Measurements from ENCODE around the gene SEC14L5.

Gene SEC14L5

GRCh38 chr16:5059386-5060072 lies 101.4 kb downstream of the SEC14L5 start:
- DNase-seq (ENCODE audit: low read depth), result no peak
- TF ChIP-seq CTCF (IDR thresholded peaks at IDR 0.05; ENCODE audit: insufficient read depth, low read depth, low read length, missing control alignments), result no peak
- H3K4me3 ChIP-seq (ENCODE audit: low read length), result no peak overlapping the region

GRCh38 chr16:5060073-5060641 lies 102.0 kb downstream of the SEC14L5 start:
- H3K4me3 ChIP-seq (ENCODE audit: low read length), result no peak overlapping the region
- DNase-seq (ENCODE audit: low read depth), result no peak
- no peak for TF ChIP-seq CTCF (IDR thresholded peaks at IDR 0.05; ENCODE audit: insufficient read depth, low read depth, low read length, missing control alignments)

- no peak overlapping the region for H3K4me3 ChIP-seq (ENCODE audit: low read length)
- no peak for TF ChIP-seq CTCF (IDR thresholded peaks at IDR 0.05; ENCODE audit: insufficient read depth, low read depth, low read length, missing control alignments)
Measured at GRCh38 chr16:5062051-5062450, 103.9 kb downstream of the SEC14L5 start.

GRCh38 chr16:5062790-5063765 lies 104.9 kb downstream of the SEC14L5 start:
- DNase-seq (ENCODE audit: low read depth), result no peak
- no peak overlapping the region for H3K4me3 ChIP-seq (ENCODE audit: low read length)
- peak; percentile 10 for TF ChIP-seq CTCF (IDR thresholded peaks at IDR 0.05; ENCODE audit: insufficient read depth, low read depth, low read length, missing control alignments)

More at GRCh38 chr16:5062051-5062450, 103.9 kb downstream of the SEC14L5 start:
- no peak for DNase-seq (ENCODE audit: low read depth)

GRCh38 chr16:5064915-5065314 lies 106.8 kb downstream of the SEC14L5 start:
- no peak overlapping the region for H3K4me3 ChIP-seq (ENCODE audit: low read length)
- no peak for TF ChIP-seq CTCF (IDR thresholded peaks at IDR 0.05; ENCODE audit: insufficient read depth, low read depth, low read length, missing control alignments)
- DNase-seq (ENCODE audit: low read depth), result no peak

GRCh38 chr16:5065326-5065725 lies 107.2 kb downstream of the SEC14L5 start:
- no peak for DNase-seq (ENCODE audit: low read depth)
- TF ChIP-seq CTCF (IDR thresholded peaks at IDR 0.05; ENCODE audit: insufficient read depth, low read depth, low read length, missing control alignments), result no peak
- H3K4me3 ChIP-seq (ENCODE audit: low read length), result no peak overlapping the region
